ENCODE measurements around the gene TLX1.

DNA sequence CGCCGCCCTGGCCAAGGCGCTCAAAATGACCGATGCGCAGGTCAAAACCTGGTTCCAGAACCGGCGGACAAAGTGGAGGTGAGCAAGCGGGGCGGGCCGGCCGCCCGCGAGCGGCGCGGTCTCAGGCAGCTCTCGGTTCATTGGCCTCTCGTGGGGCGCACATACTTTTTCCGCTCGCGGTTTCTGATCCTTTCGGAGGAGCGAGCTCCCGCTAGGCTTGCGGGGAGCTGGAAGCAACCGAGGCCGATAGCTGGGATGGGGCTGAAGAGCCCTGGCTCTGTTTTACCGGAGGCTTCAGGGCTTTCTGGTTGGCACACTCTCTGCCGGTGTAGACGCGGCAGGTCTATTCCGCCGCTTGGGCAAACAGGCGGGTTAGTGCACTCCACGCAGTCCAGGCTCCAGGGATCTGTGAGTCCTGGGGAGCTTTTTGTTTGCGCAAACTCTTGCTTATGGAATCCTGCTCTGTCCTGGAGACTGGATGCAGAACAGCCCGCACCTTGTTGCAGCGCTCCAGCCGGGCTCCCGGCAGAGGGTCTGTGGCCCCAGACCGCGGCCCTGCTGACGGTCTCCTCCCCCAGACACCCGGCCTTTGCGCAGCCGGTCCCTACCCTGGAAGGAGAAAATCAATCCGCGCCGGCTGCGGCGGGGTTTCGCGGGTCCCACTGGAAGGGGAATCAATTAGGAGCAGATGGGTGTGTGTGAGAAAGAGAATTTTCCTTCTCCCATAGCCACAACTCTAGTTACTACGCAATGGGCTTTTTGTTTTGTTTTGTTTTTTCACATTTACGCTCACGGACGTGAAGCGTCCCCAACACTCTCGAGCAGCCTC is 3.4 kb downstream of the TLX1 start:
- TF ChIP-seq, protein P1, sequence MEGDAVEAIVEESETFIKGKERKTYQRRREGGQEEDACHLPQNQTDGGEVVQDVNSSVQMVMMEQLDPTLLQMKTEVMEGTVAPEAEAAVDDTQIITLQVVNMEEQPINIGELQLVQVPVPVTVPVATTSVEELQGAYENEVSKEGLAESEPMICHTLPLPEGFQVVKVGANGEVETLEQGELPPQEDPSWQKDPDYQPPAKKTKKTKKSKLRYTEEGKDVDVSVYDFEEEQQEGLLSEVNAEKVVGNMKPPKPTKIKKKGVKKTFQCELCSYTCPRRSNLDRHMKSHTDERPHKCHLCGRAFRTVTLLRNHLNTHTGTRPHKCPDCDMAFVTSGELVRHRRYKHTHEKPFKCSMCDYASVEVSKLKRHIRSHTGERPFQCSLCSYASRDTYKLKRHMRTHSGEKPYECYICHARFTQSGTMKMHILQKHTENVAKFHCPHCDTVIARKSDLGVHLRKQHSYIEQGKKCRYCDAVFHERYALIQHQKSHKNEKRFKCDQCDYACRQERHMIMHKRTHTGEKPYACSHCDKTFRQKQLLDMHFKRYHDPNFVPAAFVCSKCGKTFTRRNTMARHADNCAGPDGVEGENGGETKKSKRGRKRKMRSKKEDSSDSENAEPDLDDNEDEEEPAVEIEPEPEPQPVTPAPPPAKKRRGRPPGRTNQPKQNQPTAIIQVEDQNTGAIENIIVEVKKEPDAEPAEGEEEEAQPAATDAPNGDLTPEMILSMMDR (conservative IDR thresholded peaks at IDR 0.05; ENCODE audit: low read depth, low read length), result no peak
- no peak for TF ChIP-seq EZH2 (IDR thresholded peaks at IDR 0.05; ENCODE audit: low read length, unreplicated experiment)
